HG03196 (cell line): Measurements from ENCODE around the gene ZDHHC19.
A peak's percentile ranks its signal among the peaks of the same experiment; 100 is the strongest.
"Not testable (repeated sequence)": the region's sequence is repeated elsewhere in the genome, so short reads cannot be mapped to it uniquely, and the experiment has no call there.

Experiments used
- ATAC-seq: cut with Tn5 transposase; IDR thresholded peaks from one replicate; pipeline ENCODE4 v1.9.1; 2021; ENCODE audit not compliant: unreplicated experiment

The ZDHHC19 gene

GRCh38 chr3:196205442-196206205 is 5.6 kb downstream of the ZDHHC19 start:
- not testable (repeated sequence) for ATAC-seq

GRCh38 chr3:196203846-196204245 is 7.4 kb downstream of the ZDHHC19 start:
- ATAC-seq = no peak

GRCh38 chr3:196202516-196202970 is 8.7 kb downstream of the ZDHHC19 start:
- no peak for ATAC-seq

GRCh38 chr3:196198771-196199753 is 12.1 kb downstream of the ZDHHC19 start:
- ATAC-seq = no peak

GRCh38 chr3:196198081-196198675 is 13.0 kb downstream of the ZDHHC19 start:
- ATAC-seq = no peak

GRCh38 chr3:196197524-196197923 is 13.7 kb downstream of the ZDHHC19 start:
- ATAC-seq = no peak

- ATAC-seq = no peak
Measured at GRCh38 chr3:196195664-196196265, 15.4 kb downstream of the ZDHHC19 start.

GRCh38 chr3:196194542-196194915 is 16.7 kb downstream of the ZDHHC19 start:
- no peak for ATAC-seq

- ATAC-seq = no peak
Measured at GRCh38 chr3:196193736-196194541, 17.3 kb downstream of the ZDHHC19 start.

- ATAC-seq = no peak
Measured at GRCh38 chr3:196193133-196193735, 18.0 kb downstream of the ZDHHC19 start.

- no peak for ATAC-seq
Measured at GRCh38 chr3:196192524-196193051, 18.6 kb downstream of the ZDHHC19 start.

- ATAC-seq = peak; percentile 50
Measured at GRCh38 chr3:196192036-196192523, 19.1 kb downstream of the ZDHHC19 start.

GRCh38 chr3:196189566-196190347 is 21.4 kb downstream of the ZDHHC19 start:
- ATAC-seq = no peak

- ATAC-seq = peak; percentile 36
Measured at GRCh38 chr3:196186651-196187573, 24.3 kb downstream of the ZDHHC19 start.

GRCh38 chr3:196184881-196185280 is 26.3 kb downstream of the ZDHHC19 start:
- ATAC-seq = no peak

- ATAC-seq = not testable (repeated sequence)
Measured at GRCh38 chr3:196184169-196184432, 27.1 kb downstream of the ZDHHC19 start.

- no peak for ATAC-seq
Measured at GRCh38 chr3:196181127-196181546, 30.1 kb downstream of the ZDHHC19 start.

GRCh38 chr3:196180346-196180745 is 30.9 kb downstream of the ZDHHC19 start:
- no peak for ATAC-seq
